GM18526 (cell line): ENCODE results near the gene MRPL37.

Source experiments
- POLR2A ChIP-seq: IDR thresholded peaks from 3 replicates; pipeline ENCODE4 v1.6.1; 2011; ENCODE audit not compliant: insufficient read length; ENCODE audit errors: extremely low read depth

The MRPL37 gene

DNA sequence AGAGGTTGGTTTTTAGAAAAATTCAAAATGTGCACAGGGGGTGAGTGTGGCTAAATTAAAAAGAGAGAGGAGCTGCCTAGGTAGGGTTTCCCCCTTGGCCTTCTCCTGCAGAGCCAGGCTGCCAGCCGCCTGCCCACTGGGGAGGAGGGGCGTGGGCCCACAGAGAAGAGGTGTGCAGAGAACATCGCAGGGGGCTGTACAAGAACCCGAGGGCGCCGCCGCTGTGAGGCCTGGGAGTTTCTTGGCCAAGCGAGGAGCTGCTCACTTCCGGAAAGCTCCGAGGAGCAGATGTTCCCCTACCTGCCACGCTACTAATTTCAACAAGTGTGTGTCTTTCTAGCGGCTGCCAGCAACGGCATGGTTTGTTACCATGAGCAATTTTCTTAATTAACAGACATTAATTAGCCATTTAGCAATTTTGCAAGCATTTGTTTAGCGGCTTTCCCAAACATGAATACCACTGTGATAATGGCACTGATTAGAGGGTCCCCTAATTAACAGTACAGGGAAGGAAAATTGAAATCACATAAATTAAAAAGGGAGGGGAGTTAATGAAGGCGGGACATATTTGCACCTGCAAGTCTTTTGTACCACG is 59.7 kb downstream of the MRPL37 start:
- no peak for TF ChIP-seq POLR2A

DNA sequence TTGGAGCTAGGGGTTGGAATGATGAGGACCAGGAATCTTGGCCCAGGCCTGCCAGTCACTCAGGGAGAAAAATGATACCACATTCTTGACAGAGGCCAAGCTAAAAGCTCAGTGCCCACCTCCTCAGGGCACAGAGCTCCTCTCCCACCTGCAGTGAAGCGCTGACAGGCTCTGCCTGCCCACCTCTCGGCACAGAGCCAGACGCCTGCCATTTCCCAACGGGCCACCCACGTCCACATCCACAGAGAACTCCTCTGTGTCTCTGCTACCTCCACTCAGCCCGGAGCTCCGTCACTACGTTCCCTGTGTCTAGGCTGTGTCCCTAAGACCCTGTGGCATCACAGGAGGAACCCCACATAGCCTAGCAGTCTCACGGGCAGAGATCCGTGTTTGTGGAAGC is 60.8 kb downstream of the MRPL37 start:
- no peak for TF ChIP-seq POLR2A

DNA sequence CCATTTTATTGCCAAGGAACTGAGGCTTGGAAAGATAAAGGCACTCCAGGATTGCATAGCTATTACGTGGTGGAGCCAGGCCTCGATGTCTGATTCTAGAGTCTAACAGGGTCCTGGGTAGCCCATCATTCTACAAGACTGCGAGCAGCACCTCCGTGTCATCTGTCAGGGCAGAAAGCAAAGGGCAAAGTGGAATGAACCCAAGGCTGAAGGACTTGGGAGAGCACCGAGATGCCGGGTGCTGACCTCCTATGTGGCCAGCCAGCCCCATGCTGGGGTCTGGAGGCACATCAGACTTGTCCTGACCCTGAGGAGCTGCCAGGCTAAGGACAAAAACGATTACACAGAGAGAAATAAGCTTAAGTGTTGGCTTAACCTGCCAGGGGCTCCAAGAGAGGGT is 62.3 kb downstream of the MRPL37 start:
- TF ChIP-seq POLR2A, result no peak

DNA sequence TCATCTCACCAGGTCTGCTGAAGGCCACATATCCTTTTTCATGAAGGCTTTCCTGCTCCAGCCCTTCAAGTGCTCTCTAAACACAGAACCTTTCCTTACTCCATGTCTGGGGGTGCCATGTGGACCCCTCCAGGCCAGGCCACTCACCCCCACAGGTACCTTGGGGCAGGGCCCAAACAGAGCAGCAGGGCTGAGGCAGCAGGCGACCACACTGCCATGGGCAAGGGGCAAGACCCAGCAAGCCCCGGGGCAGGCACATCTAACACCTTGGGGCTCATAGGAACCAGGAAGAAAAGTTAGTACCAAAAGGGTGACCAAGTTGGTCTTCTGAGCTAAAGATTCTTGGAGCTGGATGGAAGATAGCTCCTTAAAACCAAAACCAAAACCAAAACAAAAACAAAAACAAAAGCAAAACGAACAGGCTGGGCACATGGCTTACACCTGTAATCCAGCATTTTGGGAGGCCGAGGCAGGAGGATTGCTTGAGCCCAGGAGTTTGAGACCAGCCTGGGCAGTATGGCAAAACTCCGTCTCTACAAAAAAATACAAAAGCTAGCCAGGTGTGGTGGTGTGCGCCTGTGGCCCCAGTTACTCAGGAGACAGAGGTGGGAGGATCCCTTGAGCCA is 63.7 kb downstream of the MRPL37 start:
- no peak for TF ChIP-seq POLR2A

DNA sequence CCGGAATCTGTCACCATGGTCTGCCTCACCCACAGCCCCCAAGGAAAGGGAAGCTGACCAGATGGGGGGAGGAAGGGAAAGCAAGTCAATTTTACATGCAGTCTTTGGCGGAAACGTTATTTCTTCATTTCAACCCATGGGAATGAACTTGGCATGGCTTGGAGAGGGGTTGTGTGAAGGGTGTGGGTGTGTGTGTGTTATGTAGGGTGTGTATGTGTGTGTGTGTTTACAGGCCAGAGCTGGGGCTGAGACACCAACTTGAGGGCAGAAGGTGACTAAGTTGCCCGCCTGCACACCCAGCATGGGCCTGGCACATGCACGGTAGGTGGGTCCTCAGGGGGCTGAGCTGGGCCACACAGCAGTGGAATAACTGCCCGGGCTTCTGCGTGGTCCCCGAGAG is 65.2 kb downstream of the MRPL37 start:
- no peak for TF ChIP-seq POLR2A

DNA sequence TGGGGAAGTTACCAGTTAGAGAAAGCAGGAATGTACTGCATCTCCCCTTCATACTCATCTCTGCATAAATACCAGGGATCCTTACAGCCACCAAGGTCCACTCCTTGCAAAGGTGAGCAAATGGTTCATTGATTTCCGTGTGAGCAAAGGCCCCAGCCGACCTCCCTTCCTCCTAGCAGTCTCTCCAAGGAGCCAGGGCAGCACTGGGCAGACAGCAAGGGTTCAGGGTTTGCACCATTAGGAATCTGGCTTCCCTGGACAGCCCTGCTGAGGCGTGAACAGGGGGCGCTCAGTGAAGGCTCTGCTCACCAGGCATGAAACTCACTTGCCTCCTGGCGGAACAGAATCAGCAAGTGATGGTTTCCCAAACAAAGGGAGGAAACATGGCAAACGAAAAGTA is 65.7 kb downstream of the MRPL37 start:
- no peak for TF ChIP-seq POLR2A

DNA sequence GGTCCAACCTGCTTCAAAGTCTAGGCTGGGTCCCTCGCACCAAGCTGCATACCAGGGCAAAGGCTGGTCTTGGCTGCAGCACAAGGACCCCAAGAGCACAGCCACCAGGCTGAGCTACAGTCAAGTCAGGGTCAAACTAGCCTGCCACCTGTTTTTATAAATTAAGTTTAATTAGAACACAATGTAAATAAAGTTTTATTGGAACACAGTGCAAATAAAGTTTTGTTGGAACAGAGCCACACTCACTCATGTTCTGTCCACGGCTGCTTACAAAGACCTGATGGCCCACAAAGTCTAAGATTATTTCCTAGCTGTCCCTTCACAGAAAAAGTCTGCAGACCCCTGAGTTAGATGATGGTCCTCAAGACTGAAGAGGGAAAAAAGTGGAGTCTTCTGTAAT is 66.2 kb downstream of the MRPL37 start:
- TF ChIP-seq POLR2A, result no peak

DNA sequence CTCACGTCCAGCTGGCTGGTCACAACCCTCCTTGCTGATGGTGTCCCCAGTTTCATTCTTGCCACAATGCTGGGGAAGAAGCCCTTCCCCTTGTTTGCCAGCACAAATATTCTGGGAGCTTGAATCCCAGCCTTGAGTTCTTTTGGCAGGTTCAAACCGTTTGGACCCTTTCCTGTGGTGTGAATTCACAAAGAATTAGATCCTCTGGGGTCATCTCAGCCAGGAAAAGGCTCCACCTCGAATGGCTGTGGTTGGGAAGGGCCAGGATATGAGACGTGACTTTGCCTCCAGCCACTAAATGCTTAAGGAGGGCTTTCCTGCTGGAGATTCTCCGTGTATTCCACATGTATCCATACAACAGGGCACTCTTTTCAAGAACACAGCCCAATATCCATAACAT is 66.9 kb downstream of the MRPL37 start:
- TF ChIP-seq POLR2A, result no peak
